ENCODE data around the gene ODAD4.

Gene ODAD4

GRCh38 chr17:41930009-41930832 lies at the start of gene ODAD4:
Gene ODAD4 (plus strand): TSS chr17:41930617. CDS start chr17:41930724, 107 bp downstream.
- in situ Hi-C loops (cut with HindIII; ENCODE audit: low sequenced_read_pairs): no loop called here

GRCh38 chr17:41882756-41883155 lies 47.7 kb upstream of the ODAD4 start:
- in situ Hi-C loops (cut with HindIII; ENCODE audit: low sequenced_read_pairs): no loop called here

- in situ Hi-C loops (cut with HindIII; ENCODE audit: low sequenced_read_pairs): no loop called here
Measured at GRCh38 chr17:41885733-41886132, 44.7 kb upstream of the ODAD4 start.

GRCh38 chr17:41888332-41888965 lies 42.0 kb upstream of the ODAD4 start:
- in situ Hi-C loops (cut with HindIII; ENCODE audit: low sequenced_read_pairs): no loop called here

- in situ Hi-C loops (cut with HindIII; ENCODE audit: low sequenced_read_pairs): no loop called here
Measured at GRCh38 chr17:41891135-41892020, 39.0 kb upstream of the ODAD4 start.

- in situ Hi-C loops (cut with HindIII; ENCODE audit: low sequenced_read_pairs): no loop called here
Measured at GRCh38 chr17:41892021-41892376, 38.4 kb upstream of the ODAD4 start.

- in situ Hi-C loops (cut with HindIII; ENCODE audit: low sequenced_read_pairs): no loop called here
Measured at GRCh38 chr17:41893384-41893783, 37.0 kb upstream of the ODAD4 start.

- in situ Hi-C loops (cut with HindIII; ENCODE audit: low sequenced_read_pairs): no loop called here
Measured at GRCh38 chr17:41894791-41895331, 35.6 kb upstream of the ODAD4 start.

GRCh38 chr17:41895617-41896016 lies 34.8 kb upstream of the ODAD4 start:
- in situ Hi-C loops (cut with HindIII; ENCODE audit: low sequenced_read_pairs): no loop called here

- in situ Hi-C loops (cut with HindIII; ENCODE audit: low sequenced_read_pairs): no loop called here
Measured at GRCh38 chr17:41896726-41897125, 33.7 kb upstream of the ODAD4 start.

- in situ Hi-C loops (cut with HindIII; ENCODE audit: low sequenced_read_pairs): no loop called here
Measured at GRCh38 chr17:41901646-41902045, 28.8 kb upstream of the ODAD4 start.

- in situ Hi-C loops (cut with HindIII; ENCODE audit: low sequenced_read_pairs): no loop called here
Measured at GRCh38 chr17:41904242-41904841, 26.1 kb upstream of the ODAD4 start.

- in situ Hi-C loops (cut with HindIII; ENCODE audit: low sequenced_read_pairs): no loop called here
Measured at GRCh38 chr17:41905172-41905571, 25.2 kb upstream of the ODAD4 start.

- in situ Hi-C loops (cut with HindIII; ENCODE audit: low sequenced_read_pairs): no loop called here
Measured at GRCh38 chr17:41906465-41907184, 23.8 kb upstream of the ODAD4 start.

GRCh38 chr17:41907185-41907556 lies 23.2 kb upstream of the ODAD4 start:
- in situ Hi-C loops (cut with HindIII; ENCODE audit: low sequenced_read_pairs): no loop called here

- in situ Hi-C loops (cut with HindIII; ENCODE audit: low sequenced_read_pairs): no loop called here
Measured at GRCh38 chr17:41907633-41908539, 22.5 kb upstream of the ODAD4 start.

- in situ Hi-C loops (cut with HindIII; ENCODE audit: low sequenced_read_pairs): no loop called here
Measured at GRCh38 chr17:41909088-41909487, 21.3 kb upstream of the ODAD4 start.

- in situ Hi-C loops (cut with HindIII; ENCODE audit: low sequenced_read_pairs): no loop called here
Measured at GRCh38 chr17:41910701-41911391, 19.6 kb upstream of the ODAD4 start.

GRCh38 chr17:41912925-41913324 lies 17.5 kb upstream of the ODAD4 start:
- in situ Hi-C loops (cut with HindIII; ENCODE audit: low sequenced_read_pairs): no loop called here
